Fibroblast of lung (primary cell): ENCODE data around the gene CCDC182. TPM values are rescaled to one million over a fixed set of nuclear protein-coding genes. Genes with fewer than 3 reads are reported as not detected.

Experiments used
- DNase-seq, 2 donors: peaks; one replicate each; pipeline versions ENCODE4 v3.0.0 to v3.0.0-alpha.2; 2010; ENCODE audit warnings: low read depth in 2 of 2
- H2AFZ ChIP-seq: 2 replicates; pipeline ENCODE4 v1.5.1; 2012; ENCODE audit warnings: low read length, control low read depth, inconsistent platforms
- H3K27ac ChIP-seq: 2 replicates; pipeline ENCODE4 v1.5.1; 2011; ENCODE audit warnings: low read length, control low read depth; ENCODE audit not compliant: insufficient read depth
- H3K27me3 ChIP-seq: 2 replicates; pipeline ENCODE4 v1.5.1; 2011; ENCODE audit warnings: mild to moderate bottlenecking, low read length; ENCODE audit not compliant: control insufficient read depth, insufficient read depth
- H3K36me3 ChIP-seq: 2 replicates; pipeline ENCODE4 v1.5.1; 2011; ENCODE audit warnings: low read length; ENCODE audit not compliant: control insufficient read depth, insufficient read depth
- H3K4me1 ChIP-seq: 2 replicates; pipeline ENCODE4 v1.5.1; 2011; ENCODE audit warnings: low read length; ENCODE audit not compliant: control insufficient read depth, insufficient read depth; ENCODE audit errors: extremely low read depth
- H3K4me2 ChIP-seq: 2 replicates; pipeline ENCODE4 v1.5.1; 2011; ENCODE audit warnings: low read length, control low read depth; ENCODE audit not compliant: insufficient read depth; ENCODE audit errors: extremely low read depth
- H3K4me3 ChIP-seq, 4 experiments: fragments of 200-600 bp in 1 of 4; sonication (generic) in 1 of 4; replicated peaks in 1 of 4; 2 replicates each; pipeline ENCODE4 v1.5.1; 2011 to 2016; ENCODE audit warnings: low read length in 4 of 4, low read depth in 3 of 4, mild to moderate bottlenecking in 3 of 4, control low read depth in 2 of 4, inconsistent platforms in 1 of 4, mixed read lengths in 1 of 4; ENCODE audit not compliant: insufficient read depth in 1 of 4; ENCODE audit errors: control extremely low read depth in 1 of 4
- H3K79me2 ChIP-seq: 2 replicates; pipeline ENCODE4 v1.5.1; 2012; ENCODE audit warnings: mild to moderate bottlenecking, low read length, inconsistent platforms; ENCODE audit not compliant: control insufficient read depth, insufficient read depth
- H3K9ac ChIP-seq: 2 replicates; pipeline ENCODE4 v1.5.1; 2011; ENCODE audit warnings: mild to moderate bottlenecking, low read length, control low read depth; ENCODE audit not compliant: insufficient read depth
- H3K9me3 ChIP-seq: 2 replicates; pipeline ENCODE4 v1.5.1; 2012; ENCODE audit warnings: low read depth, low read length; ENCODE audit not compliant: control insufficient read depth, insufficient read depth
- H4K20me1 ChIP-seq: 2 replicates; pipeline ENCODE4 v1.5.1; 2011; ENCODE audit warnings: low read length; ENCODE audit not compliant: control insufficient read depth, insufficient read depth; ENCODE audit errors: extremely low read depth
- EZH2 ChIP-seq: IDR thresholded peaks from 2 replicates; pipeline ENCODE4 v1.5.1; 2012; ENCODE audit warnings: low read length, control low read depth, mild to moderate bottlenecking; ENCODE audit errors: missing control alignments
- polyA plus RNA-seq, 2 donors: library from polyadenylated mRNA; depleted of rRNA in 1 of 2; stranded (reverse) in 1 of 2; unstranded in 1 of 2; fragments of >200 nt; gene quantifications; 2 replicates each; pipeline ENCODE4 v1.2.1, GENCODE V29; 2011 to 2012; ENCODE audit warnings: missing spikeins in 1 of 2
- total RNA-seq: library from RNA; depleted of rRNA; stranded (reverse); fragments of >200 nt; gene quantifications from 2 replicates; pipeline ENCODE4 v1.2.1, GENCODE V29; 2014
- TF ChIP-seq, protein P1 (sequence below), 2 donors: IDR thresholded peaks in 1 of 2; conservative IDR thresholded peaks in 1 of 2; 1 replicate in 1 of 2; 2 replicates in 1 of 2; pipeline ENCODE4 v1.5.1; 2011 to 2012; ENCODE audit warnings: low read length in 2 of 2, control low read depth in 1 of 2, inconsistent platforms in 1 of 2, low read depth in 1 of 2, mild to moderate bottlenecking in 1 of 2

CCDC182 gene
- total and polyA plus RNA-seq, 2 donors (not counting 1 experiment from before 2014, with no cell fraction given): not detected

DNA sequence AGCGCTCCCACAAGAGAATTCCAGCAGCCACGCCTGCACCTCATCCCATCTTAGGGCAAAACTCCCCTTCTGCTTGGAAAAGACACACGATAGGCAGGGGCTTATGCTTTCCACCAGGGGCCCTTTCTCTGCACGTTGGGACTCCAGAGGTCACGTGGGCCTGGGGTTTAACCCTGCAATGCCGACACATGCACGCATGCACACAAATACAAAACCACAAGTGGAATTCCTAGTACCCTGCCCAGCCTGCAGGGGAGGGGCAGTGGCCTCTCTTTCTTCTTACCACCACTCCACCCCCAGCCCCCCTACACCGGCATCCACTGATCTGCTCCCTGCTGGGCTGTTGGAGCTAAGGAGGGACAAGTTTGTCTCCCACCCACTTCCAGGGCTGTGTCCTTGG lies 16.8 kb upstream of the CCDC182 start:
- H3K4me3 ChIP-seq: no peak overlapping the region
- H4K20me1 ChIP-seq: no peaks in the 10 kb centered on the region
- no peaks in the 10 kb centered on the region for H3K79me2 ChIP-seq
- TF ChIP-seq, protein P1, sequence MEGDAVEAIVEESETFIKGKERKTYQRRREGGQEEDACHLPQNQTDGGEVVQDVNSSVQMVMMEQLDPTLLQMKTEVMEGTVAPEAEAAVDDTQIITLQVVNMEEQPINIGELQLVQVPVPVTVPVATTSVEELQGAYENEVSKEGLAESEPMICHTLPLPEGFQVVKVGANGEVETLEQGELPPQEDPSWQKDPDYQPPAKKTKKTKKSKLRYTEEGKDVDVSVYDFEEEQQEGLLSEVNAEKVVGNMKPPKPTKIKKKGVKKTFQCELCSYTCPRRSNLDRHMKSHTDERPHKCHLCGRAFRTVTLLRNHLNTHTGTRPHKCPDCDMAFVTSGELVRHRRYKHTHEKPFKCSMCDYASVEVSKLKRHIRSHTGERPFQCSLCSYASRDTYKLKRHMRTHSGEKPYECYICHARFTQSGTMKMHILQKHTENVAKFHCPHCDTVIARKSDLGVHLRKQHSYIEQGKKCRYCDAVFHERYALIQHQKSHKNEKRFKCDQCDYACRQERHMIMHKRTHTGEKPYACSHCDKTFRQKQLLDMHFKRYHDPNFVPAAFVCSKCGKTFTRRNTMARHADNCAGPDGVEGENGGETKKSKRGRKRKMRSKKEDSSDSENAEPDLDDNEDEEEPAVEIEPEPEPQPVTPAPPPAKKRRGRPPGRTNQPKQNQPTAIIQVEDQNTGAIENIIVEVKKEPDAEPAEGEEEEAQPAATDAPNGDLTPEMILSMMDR (conservative IDR thresholded peaks at IDR 0.05 in 1 of 2, IDR thresholded peaks at IDR 0.05 in 1 of 2; ENCODE audit: low read depth in 1 of 2, low read length in 2 of 2): no peak
- no peak for TF ChIP-seq EZH2
- no peak overlapping the region for H3K27ac ChIP-seq
- H3K27me3 ChIP-seq: no peaks in the 10 kb centered on the region
- H3K9ac ChIP-seq: no peak overlapping the region
- no peak for DNase-seq
- no peak overlapping the region for H2AFZ ChIP-seq
- no peaks in the 10 kb centered on the region for H3K9me3 ChIP-seq
- no peaks in the 10 kb centered on the region for H3K36me3 ChIP-seq
- H3K4me2 ChIP-seq: no peak overlapping the region
- H3K4me1 ChIP-seq: no peaks in the 10 kb centered on the region

GRCh38 chr17:57760046-57760445 lies 14.9 kb upstream of the CCDC182 start:
- H3K4me3 ChIP-seq: no peak overlapping the region
- no peak for DNase-seq
- no peaks in the 10 kb centered on the region for H3K36me3 ChIP-seq
- no peak overlapping the region for H3K27ac ChIP-seq
- H3K4me1 ChIP-seq: no peaks in the 10 kb centered on the region
- H2AFZ ChIP-seq: no peak overlapping the region
- no peaks in the 10 kb centered on the region for H3K27me3 ChIP-seq
- no peaks in the 10 kb centered on the region for H3K9me3 ChIP-seq
- H4K20me1 ChIP-seq: no peaks in the 10 kb centered on the region
- no peak overlapping the region for H3K9ac ChIP-seq
- no peak for TF ChIP-seq EZH2
- TF ChIP-seq, protein P1 (conservative IDR thresholded peaks at IDR 0.05 in 1 of 2, IDR thresholded peaks at IDR 0.05 in 1 of 2; ENCODE audit: low read depth in 1 of 2, low read length in 2 of 2): no peak
- H3K79me2 ChIP-seq: no peaks in the 10 kb centered on the region
- H3K4me2 ChIP-seq: no peak overlapping the region

GRCh38 chr17:57758654-57759053 lies 13.6 kb upstream of the CCDC182 start:
- Histone ChIP-seq H3K27me3 (no peaks in the 10 kb centered on the region), H3K9me3 (no peaks in the 10 kb centered on the region), H2AFZ (no peak overlapping the region), H3K4me1 (no peaks in the 10 kb centered on the region), H4K20me1 (no peaks in the 10 kb centered on the region), H3K36me3 (no peaks in the 10 kb centered on the region), H3K27ac (no peak overlapping the region), H3K4me3 (no peak overlapping the region), H3K9ac (no peak overlapping the region), H3K79me2 (no peaks in the 10 kb centered on the region), H3K4me2 (no peak overlapping the region)
- DNase-seq: no peak
- TF ChIP-seq, protein P1 (conservative IDR thresholded peaks at IDR 0.05 in 1 of 2, IDR thresholded peaks at IDR 0.05 in 1 of 2; ENCODE audit: low read depth in 1 of 2, low read length in 2 of 2): no peak
- TF ChIP-seq EZH2: no peak
